Measurements from ENCODE around the gene BACE2. TPM values are rescaled to one million over a fixed set of nuclear protein-coding genes. Genes with fewer than 3 reads are reported as not detected.
A peak's percentile ranks its signal among the peaks of the same experiment; 100 is the strongest.

Gene BACE2
- total and polyA plus RNA-seq, 7 donors = 5.3 to 16.0 (median 7.2) TPM

GRCh38 chr21:41164981-41165655 is 2.8 kb upstream of the BACE2 start:
- DNase-seq (peak in 1 of 2 donors; percentile 56), ATAC-seq (peak in 2 of 4 donors; percentile 46 to 65)
- TF ChIP-seq CTCF (IDR thresholded peaks at IDR 0.05) = no peak
- H3K4me1 ChIP-seq = no peaks in the 10 kb centered on the region
- peaks cover 0 to 9% (median 0%) of the 10 kb centered on the region in 3 donors for H3K27me3 ChIP-seq (ENCODE audit: insufficient read depth in 3 of 3, low read length in 2 of 3)
- H3K4me3 ChIP-seq = no peak overlapping the region
- no peaks in the 10 kb centered on the region for H3K9me3 ChIP-seq
- WGBS, 3 donors = 66 to 72% (median 68%) methylated on average over 11 of the region's 11 CpGs
- intact Hi-C loops (cut with DNase I) = no loop called here
- peak overlapping the region; percentile 21 for H3K27ac ChIP-seq
- no peaks in the 10 kb centered on the region for H3K36me3 ChIP-seq (ENCODE audit: insufficient read depth in 1 of 2, low read depth in 1 of 2)

GRCh38 chr21:41166884-41167283 is 1.1 kb upstream of the BACE2 start:
- Histone ChIP-seq H3K36me3 (ENCODE audit: insufficient read depth in 1 of 2, low read depth in 1 of 2) (no peaks in the 10 kb centered on the region), H3K4me1 (no peaks in the 10 kb centered on the region), H3K27me3 (ENCODE audit: insufficient read depth in 3 of 3, low read length in 2 of 3) (peaks cover 0 to 9% (median 0%) of the 10 kb centered on the region in 3 donors), H3K9me3 (no peaks in the 10 kb centered on the region), H3K27ac (peak overlapping the region; percentile 84), H3K4me3 (peak overlapping the region; percentile 72)
- DNase-seq (peak in 1 of 2 donors; percentile 45), ATAC-seq (peak in 2 of 4 donors; percentile 2 to 13)
- TF ChIP-seq CTCF (IDR thresholded peaks at IDR 0.05) = no peak
- intact Hi-C loops (cut with DNase I) = no loop called here
- 10 to 12% (median 12%) methylated on average over 11 to 14 of the region's 14 CpGs for WGBS, 3 donors

- intact Hi-C loops (cut with DNase I) = no loop called here
- peak; percentile 60 to 69 for DNase-seq
- no peaks in the 10 kb centered on the region for H3K4me1 ChIP-seq
- WGBS, 3 donors = 0 to 1% (median 0%) methylated on average over 51 to 75 of the region's 75 CpGs
- peak in 2 of 4 donors; percentile 19 to 43 for ATAC-seq
- peaks cover 0 to 9% (median 0%) of the 10 kb centered on the region in 3 donors for H3K27me3 ChIP-seq (ENCODE audit: insufficient read depth in 3 of 3, low read length in 2 of 3)
- peak overlapping the region; percentile 84 for H3K27ac ChIP-seq
- no peaks in the 10 kb centered on the region for H3K9me3 ChIP-seq
- H3K36me3 ChIP-seq (ENCODE audit: insufficient read depth in 1 of 2, low read depth in 1 of 2) = no peaks in the 10 kb centered on the region
- peak overlapping the region; percentile 72 for H3K4me3 ChIP-seq
- TF ChIP-seq CTCF (IDR thresholded peaks at IDR 0.05) = no peak
Observed at GRCh38 chr21:41168391-41169257, 664 bp downstream of the BACE2 start.

GRCh38 chr21:41169258-41169576 is 1.3 kb downstream of the BACE2 start:
- H3K27ac ChIP-seq = no peak overlapping the region
- ATAC-seq = no peak
- peaks cover 0 to 9% (median 0%) of the 10 kb centered on the region in 3 donors for H3K27me3 ChIP-seq (ENCODE audit: insufficient read depth in 3 of 3, low read length in 2 of 3)
- intact Hi-C loops (cut with DNase I) = no loop called here
- no peaks in the 10 kb centered on the region for H3K9me3 ChIP-seq
- H3K4me1 ChIP-seq = no peaks in the 10 kb centered on the region
- peak overlapping the region; percentile 72 for H3K4me3 ChIP-seq
- no peak for DNase-seq
- no peaks in the 10 kb centered on the region for H3K36me3 ChIP-seq (ENCODE audit: insufficient read depth in 1 of 2, low read depth in 1 of 2)
- TF ChIP-seq CTCF (IDR thresholded peaks at IDR 0.05) = no peak
- WGBS, 3 donors = 0 to 3% (median 2%) methylated on average over 3 of the region's 3 CpGs

All from psoas muscle (tissue), 8 donors.